A673 (cell line): Measurements from ENCODE around the gene MED13. TPM values are rescaled to one million over a fixed set of nuclear protein-coding genes. Genes with fewer than 3 reads are reported as not detected.

Experiments
- BruUV-seq: library from RNA; stranded (reverse); fragments of 400-500 nt; replicated peaks from 2 replicates; lab custom pipeline; 2021; lab: Mats Ljungman, UMichigan
- CTCF ChIA-PET: fragments of 300-600 bp; sonication (Branson Sonifier 250); formaldehyde crosslinking; loops from one replicate; lab custom pipeline; 2022; ENCODE audit warnings: antibody characterized with exemption; lab: Charles Lee
- POLR2A ChIA-PET: fragments of 300-600 bp; sonication (Branson Sonifier 250); formaldehyde crosslinking; loops from one replicate; lab custom pipeline; 2022; ENCODE audit warnings: antibody characterized with exemption; ENCODE audit not compliant: low non-redundant PET; lab: Charles Lee
- DNase-seq: peaks from one replicate; pipeline ENCODE4 v3.0.0-alpha.2; 2015; ENCODE audit warnings: low spot score
- H3K27ac ChIP-seq: fragments of 200-600 bp; sonication (generic); 2 replicates; pipeline ENCODE4 v1.5.1; 2016; ENCODE audit warnings: mixed run types, low read depth, mild to moderate bottlenecking, mixed read lengths, antibody characterized with exemption, low read length; ENCODE audit not compliant: poor library complexity, severe bottlenecking
- H3K27me3 ChIP-seq: fragments of 200-600 bp; sonication (generic); replicated peaks from 2 replicates; pipeline ENCODE4 v1.6.1; 2017; ENCODE audit warnings: mixed run types, low read depth, mild to moderate bottlenecking, mixed read lengths, antibody characterized with exemption, low read length; ENCODE audit not compliant: insufficient read depth, poor library complexity
- H3K36me3 ChIP-seq: fragments of 200-600 bp; sonication (generic); 2 replicates; pipeline ENCODE4 v1.6.1; 2016; ENCODE audit warnings: mixed run types, mild to moderate bottlenecking, mixed read lengths, antibody characterized with exemption, low read length; ENCODE audit not compliant: insufficient read depth, poor library complexity, severe bottlenecking
- H3K4me1 ChIP-seq: fragments of 200-600 bp; sonication (generic); 2 replicates; pipeline ENCODE4 v1.6.1; 2017; ENCODE audit warnings: mixed run types, mild to moderate bottlenecking, mixed read lengths, antibody characterized with exemption, low read length; ENCODE audit not compliant: insufficient read depth, poor library complexity, severe bottlenecking
- H3K4me3 ChIP-seq: fragments of 200-600 bp; sonication (generic); 2 replicates; pipeline ENCODE4 v1.5.1; 2016; ENCODE audit warnings: low read depth, mixed run types, mild to moderate bottlenecking, mixed read lengths, low read length; ENCODE audit not compliant: poor library complexity, severe bottlenecking
- H3K9me3 ChIP-seq: fragments of 200-600 bp; sonication (generic); 2 replicates; pipeline ENCODE4 v1.6.1; 2016; ENCODE audit warnings: mixed run types, low read depth, mild to moderate bottlenecking, mixed read lengths, antibody characterized with exemption, low read length; ENCODE audit not compliant: poor library complexity, severe bottlenecking
- CTCF ChIP-seq: fragments of 300-800, 200-600 bp; sonication (generic); conservative IDR thresholded peaks from 2 replicates; pipeline ENCODE4 v1.5.1; 2017; ENCODE audit warnings: low read depth, mild to moderate bottlenecking, antibody characterized with exemption, low read length, moderate library complexity, mixed read lengths
- EZH2 ChIP-seq: fragments of 200-600 bp; sonication (generic); IDR thresholded peaks from 2 replicates; pipeline ENCODE4 v1.6.1; 2017; ENCODE audit warnings: borderline replicate concordance, low read depth, mild to moderate bottlenecking, mixed read lengths, antibody characterized with exemption, low read length; ENCODE audit not compliant: poor library complexity, severe bottlenecking
- intact Hi-C: fragments of 100-400 bp; cut with micrococcal nuclease; formaldehyde crosslinking; loops from one replicate; pipeline ENCODE4 v1.10.0; 2022; ENCODE audit not compliant: unreplicated experiment
- total RNA-seq: library from RNA; stranded (reverse); gene quantifications from 2 replicates; pipeline ENCODE4 v1.2.3, GENCODE V29; 2021

Gene MED13
- total RNA-seq, 1 experiment from 2014 or later, result 65.0 TPM

- no peak overlapping the region for H3K4me3 ChIP-seq
- H3K36me3 ChIP-seq, result peaks cover 47% of the 10 kb centered on the region
- BruUV-seq, result no TSS peak
- POLR2A ChIA-PET, result no interaction called here
- CTCF ChIA-PET, result no interaction called here
- TF ChIP-seq CTCF (no peak), EZH2 (no peak)
- H3K27ac ChIP-seq, result no peak overlapping the region
- no peak for DNase-seq
- intact Hi-C loops, result no loop called here
- H3K4me1 ChIP-seq, result no peaks in the 10 kb centered on the region
- H3K27me3 ChIP-seq, result no peaks in the 10 kb centered on the region
- no peaks in the 10 kb centered on the region for H3K9me3 ChIP-seq
These were observed 95.0 kb downstream of the MED13 start for GRCh38 chr17:61970030-61970429.

GRCh38 chr17:61968757-61969156 is 96.3 kb downstream of the MED13 start:
- CTCF ChIA-PET, result no interaction called here
- no peaks in the 10 kb centered on the region for H3K4me1 ChIP-seq
- no peak for TF ChIP-seq CTCF
- TF ChIP-seq EZH2, result no peak
- H3K27me3 ChIP-seq, result no peaks in the 10 kb centered on the region
- POLR2A ChIA-PET, result no interaction called here
- intact Hi-C loops, result no loop called here
- no peak overlapping the region for H3K4me3 ChIP-seq
- DNase-seq, result no peak
- H3K27ac ChIP-seq, result no peak overlapping the region
- no TSS peak for BruUV-seq
- peaks cover 55% of the 10 kb centered on the region for H3K36me3 ChIP-seq
- H3K9me3 ChIP-seq, result no peaks in the 10 kb centered on the region

GRCh38 chr17:61967729-61968128 is 97.3 kb downstream of the MED13 start:
- TF ChIP-seq EZH2, result no peak
- TF ChIP-seq CTCF, result no peak
- ChIA-PET POLR2A (no interaction called here), CTCF (no interaction called here)
- no peaks in the 10 kb centered on the region for H3K9me3 ChIP-seq
- peaks cover 61% of the 10 kb centered on the region for H3K36me3 ChIP-seq
- no TSS peak for BruUV-seq
- no peak overlapping the region for H3K4me3 ChIP-seq
- DNase-seq, result no peak
- intact Hi-C loops, result no loop called here
- H3K4me1 ChIP-seq, result no peaks in the 10 kb centered on the region
- H3K27me3 ChIP-seq, result no peaks in the 10 kb centered on the region
- no peak overlapping the region for H3K27ac ChIP-seq
